CD14-positive monocyte (primary cell): Measurements from ENCODE around the gene TBL1XR1. TPM values are rescaled to one million over a fixed set of nuclear protein-coding genes. Genes with fewer than 3 reads are reported as not detected.

ENCODE experiments used
- DNase-seq, 3 donors: peaks; one replicate each; pipeline ENCODE4 v3.0.0-alpha.2; 2011 to 2022
- H2AFZ ChIP-seq: 2 replicates; pipeline ENCODE4 v1.6.0; 2012; ENCODE audit warnings: mild to moderate bottlenecking, low read depth, low read length, inconsistent platforms; ENCODE audit not compliant: insufficient read depth, poor library complexity, severe bottlenecking
- H3K27ac ChIP-seq, 2 donors: 1 replicate in 1 of 2; 2 replicates in 1 of 2; pipeline ENCODE4 v1.5.1; 2012 to 2013; ENCODE audit warnings: low read length in 2 of 2, control low read depth in 1 of 2, inconsistent platforms in 1 of 2, low read depth in 1 of 2, mild to moderate bottlenecking in 1 of 2
- H3K27me3 ChIP-seq, 2 donors: one replicate each; pipeline versions ENCODE4 v1.6.0 to v1.6.1; 2011 to 2013; ENCODE audit warnings: low read length in 2 of 2; ENCODE audit not compliant: control insufficient read depth in 2 of 2, insufficient read depth in 2 of 2
- H3K36me3 ChIP-seq, 2 donors: replicated peaks in 1 of 2; 1 replicate in 1 of 2; 2 replicates in 1 of 2; pipeline versions ENCODE4 v1.5.1 to v1.6.1; 2012 to 2013; ENCODE audit warnings: low read length in 2 of 2, control low read depth in 1 of 2, inconsistent platforms in 1 of 2, mild to moderate bottlenecking in 1 of 2; ENCODE audit not compliant: insufficient read depth in 2 of 2, control insufficient read depth in 1 of 2
- H3K4me1 ChIP-seq, 2 donors: 1 replicate in 1 of 2; 2 replicates in 1 of 2; pipeline versions ENCODE4 v1.5.1 to v1.6.1; 2012 to 2013; ENCODE audit warnings: low read length in 2 of 2, control low read depth in 1 of 2, inconsistent platforms in 1 of 2, mild to moderate bottlenecking in 1 of 2, moderate library complexity in 1 of 2; ENCODE audit not compliant: insufficient read depth in 2 of 2, control insufficient read depth in 1 of 2
- H3K4me2 ChIP-seq: replicated peaks from 2 replicates; pipeline ENCODE3; 2012; ENCODE audit warnings: low read length, moderate library complexity, mild to moderate bottlenecking; ENCODE audit not compliant: poor library complexity, severe bottlenecking; ENCODE audit errors: extremely low read depth
- H3K4me3 ChIP-seq, 3 experiments: fragments of 200-600 bp in 1 of 3; sonication (generic) in 1 of 3; replicated peaks in 1 of 3; 1 replicate in 2 of 3; 2 replicates in 1 of 3; pipeline ENCODE4 v1.5.1; 2011 to 2013; ENCODE audit warnings: low read length in 3 of 3, mild to moderate bottlenecking in 3 of 3, control low read depth in 2 of 3, low read depth in 2 of 3, inconsistent platforms in 1 of 3, moderate library complexity in 1 of 3
- H3K79me2 ChIP-seq: 2 replicates; pipeline ENCODE4 v1.6.0; 2012; ENCODE audit warnings: mild to moderate bottlenecking, control low read depth, inconsistent platforms, low read length, moderate library complexity; ENCODE audit not compliant: insufficient read depth
- H3K9ac ChIP-seq: 2 replicates; pipeline ENCODE4 v1.6.0; 2017; ENCODE audit warnings: low read length, mild to moderate bottlenecking; ENCODE audit not compliant: insufficient read depth, poor library complexity, severe bottlenecking
- H3K9me3 ChIP-seq, 2 donors: replicated peaks in 1 of 2; 1 replicate in 1 of 2; 2 replicates in 1 of 2; pipeline versions ENCODE4 v1.5.1 to v1.6.1; 2012 to 2013; ENCODE audit warnings: low read length in 2 of 2, control low read depth in 1 of 2; ENCODE audit not compliant: control insufficient read depth in 1 of 2, insufficient read depth in 1 of 2
- H4K20me1 ChIP-seq: 2 replicates; pipeline ENCODE4 v1.6.0; 2012; ENCODE audit warnings: mild to moderate bottlenecking, low read length, control low read depth, moderate library complexity; ENCODE audit not compliant: insufficient read depth
- H3K27ac Mint-ChIP-seq, 7 donors: one replicate each; pipeline ENCODE4 v1.8.0; 2020; ENCODE audit warnings: mild to moderate bottlenecking in 7 of 7, mixed read lengths in 7 of 7, moderate library complexity in 6 of 7, inconsistent platforms in 2 of 7
- H3K27me3 Mint-ChIP-seq, 3 donors: one replicate each; pipeline ENCODE4 v1.8.0; 2021 to 2022; ENCODE audit warnings: low read depth in 3 of 3, mild to moderate bottlenecking in 3 of 3, mixed read lengths in 3 of 3, moderate library complexity in 3 of 3, inconsistent platforms in 1 of 3
- H3K36me3 Mint-ChIP-seq, 2 donors: one replicate each; pipeline ENCODE4 v1.8.0; 2020; ENCODE audit warnings: mixed read lengths in 2 of 2, inconsistent platforms in 1 of 2, mild to moderate bottlenecking in 1 of 2
- H3K4me1 Mint-ChIP-seq: one replicate; pipeline ENCODE4 v1.8.0; 2020; ENCODE audit warnings: mild to moderate bottlenecking, mixed read lengths
- H3K4me3 Mint-ChIP-seq, 2 donors: one replicate each; pipeline ENCODE4 v1.8.0; 2020; ENCODE audit warnings: mild to moderate bottlenecking in 2 of 2, mixed read lengths in 2 of 2, moderate library complexity in 1 of 2
- H3K9me3 Mint-ChIP-seq, 7 donors: one replicate each; pipeline ENCODE4 v1.8.0; 2020 to 2022; ENCODE audit warnings: mixed read lengths in 7 of 7, mild to moderate bottlenecking in 6 of 7, moderate library complexity in 6 of 7, inconsistent platforms in 2 of 7
- CTCF ChIP-seq: fragments of 200-600 bp; IDR thresholded peaks from one replicate; pipeline ENCODE4 v1.8.0; 2022; ENCODE audit warnings: antibody characterized with exemption, mild to moderate bottlenecking
- WGBS: methylation state at CpG from one replicate; pipeline ENCODE4 v1.1.5; 2013; ENCODE audit warnings: missing lambda C conversion rate; ENCODE audit not compliant: insufficient coverage; 5-methylcytosine and 5-hydroxymethylcytosine counted together
- intact Hi-C, 2 donors: fragments of 100-400 bp; cut with micrococcal nuclease; formaldehyde crosslinking; loops; one replicate each; pipeline versions ENCODE4 v1.15.0 to v1.15.1; 2023
- polyA plus RNA-seq, 3 donors: library from polyadenylated mRNA; depleted of rRNA in 1 of 3; unstranded in 2 of 3; stranded (reverse) in 1 of 3; fragments of 300-500 nt in 2 of 3; fragments of >200 nt in 1 of 3; fragmentation: Illumina TruSeq in 2 of 3; gene quantifications; 1 replicate in 2 of 3; 2 replicates in 1 of 3; pipeline ENCODE4 v1.2.3, GENCODE V29; 2012 to 2021

Gene TBL1XR1
- polyA plus RNA-seq, 3 donors: 10.2 to 20.4 (median 18.3) TPM

- WGBS: no CpG with 5 or more reads among the region's 2 CpGs
- peaks cover 88% of the 10 kb centered on the region for H4K20me1 ChIP-seq
- Mint-ChIP-seq H3K4me3 (no peak overlapping the region), H3K36me3 (peaks cover 18% of the 10 kb centered on the region in 2 donors), H3K4me1 (peaks cover 21% of the 10 kb centered on the region), H3K27ac (peak overlapping the region in 1 of 7 donors; percentile 43), H3K27me3 (peaks cover 0 to 3% (median 0%) of the 10 kb centered on the region in 3 donors), H3K9me3 (peaks cover 0 to 5% (median 0%) of the 10 kb centered on the region in 7 donors)
- no peak overlapping the region for H3K9ac ChIP-seq
- peaks cover 0 to 9% of the 10 kb centered on the region in 2 donors for H3K36me3 ChIP-seq
- no peaks in the 10 kb centered on the region for H3K4me1 ChIP-seq
- H3K4me3 ChIP-seq: no peak overlapping the region
- no peak overlapping the region for H3K27ac ChIP-seq
- no peak for TF ChIP-seq CTCF
- peaks cover 100% of the 10 kb centered on the region for H3K79me2 ChIP-seq
- H3K9me3 ChIP-seq: no peaks in the 10 kb centered on the region
- no peak for DNase-seq
- intact Hi-C loops: no loop called here
- no peaks in the 10 kb centered on the region for H3K27me3 ChIP-seq
- no peak overlapping the region for H2AFZ ChIP-seq
- H3K4me2 ChIP-seq: no peak overlapping the region
Observed at GRCh38 chr3:177127008-177127407, 70.3 kb downstream of the TBL1XR1 start.

- H3K27ac Mint-ChIP-seq: peak overlapping the region in 3 of 7 donors; percentile 8 to 13 (median 10)
- H3K4me3 Mint-ChIP-seq: no peak overlapping the region
- no peak overlapping the region for H2AFZ ChIP-seq
- intact Hi-C loops: no loop called here
- TF ChIP-seq CTCF: no peak
- no peak overlapping the region for H3K9ac ChIP-seq
- H3K36me3 Mint-ChIP-seq: peaks cover 15 to 19% of the 10 kb centered on the region in 2 donors
- no peak overlapping the region for H3K4me3 ChIP-seq
- no peaks in the 10 kb centered on the region for H3K27me3 ChIP-seq
- peaks cover 87% of the 10 kb centered on the region for H4K20me1 ChIP-seq
- H3K27ac ChIP-seq: no peak overlapping the region
- H3K79me2 ChIP-seq: peaks cover 100% of the 10 kb centered on the region
- peaks cover 0 to 3% (median 0%) of the 10 kb centered on the region in 3 donors for H3K27me3 Mint-ChIP-seq
- DNase-seq: no peak
- no peak overlapping the region for H3K4me2 ChIP-seq
- peaks cover 0 to 4% of the 10 kb centered on the region in 2 donors for H3K4me1 ChIP-seq
- H3K9me3 ChIP-seq: no peaks in the 10 kb centered on the region
- H3K36me3 ChIP-seq: peaks cover 0 to 5% of the 10 kb centered on the region in 2 donors
- H3K4me1 Mint-ChIP-seq: peaks cover 26% of the 10 kb centered on the region
- H3K9me3 Mint-ChIP-seq: peaks cover 0 to 7% (median 3%) of the 10 kb centered on the region in 7 donors
- WGBS: 100% methylated on average over 1 of the region's 3 CpGs
Observed at GRCh38 chr3:177126015-177126773, 71.1 kb downstream of the TBL1XR1 start.
